Liver (tissue), 9 donors: ENCODE data around the gene GPR68. TPM values are rescaled to one million over a fixed set of nuclear protein-coding genes. Genes with fewer than 3 reads are reported as not detected.

ENCODE experiments used
- DNase-seq: peaks from one replicate; pipeline ENCODE4 v3.0.0-alpha.2; 2017; ENCODE audit warnings: low spot score
- H3K27ac ChIP-seq, 2 donors: one replicate each; pipeline ENCODE4 v1.7.0; 2013; ENCODE audit warnings: inconsistent platforms in 2 of 2, low read length in 2 of 2, control low read depth in 1 of 2, low read depth in 1 of 2, mild to moderate bottlenecking in 1 of 2
- H3K27me3 ChIP-seq, 4 donors: one replicate each; pipeline versions ENCODE4 v1.6.1 to v1.7.0; 2013; ENCODE audit warnings: low read length in 3 of 4, inconsistent platforms in 1 of 4, mild to moderate bottlenecking in 1 of 4, moderate library complexity in 1 of 4; ENCODE audit not compliant: control insufficient read depth in 4 of 4, insufficient read depth in 4 of 4
- H3K36me3 ChIP-seq, 4 donors: one replicate each; pipeline versions ENCODE4 v1.6.1 to v1.7.0; 2013; ENCODE audit warnings: low read length in 3 of 4, mild to moderate bottlenecking in 3 of 4, low read depth in 1 of 4, moderate library complexity in 1 of 4; ENCODE audit not compliant: control insufficient read depth in 4 of 4, insufficient read depth in 3 of 4
- H3K4me1 ChIP-seq, 4 donors: one replicate each; pipeline versions ENCODE4 v1.6.1 to v1.7.0; 2013; ENCODE audit warnings: low read length in 3 of 4, mild to moderate bottlenecking in 3 of 4, moderate library complexity in 1 of 4; ENCODE audit not compliant: control insufficient read depth in 4 of 4, insufficient read depth in 4 of 4
- H3K4me3 ChIP-seq, 3 donors: one replicate each; pipeline versions ENCODE4 v1.6.1 to v1.7.0; 2013; ENCODE audit warnings: low read length in 3 of 3, control low read depth in 1 of 3, low read depth in 1 of 3, mild to moderate bottlenecking in 1 of 3
- H3K9ac ChIP-seq, 2 donors: one replicate each; pipeline ENCODE4 v1.7.0; 2013; ENCODE audit warnings: low read length in 2 of 2, mild to moderate bottlenecking in 2 of 2, moderate library complexity in 2 of 2, control low read depth in 1 of 2, low read depth in 1 of 2
- H3K9me3 ChIP-seq, 4 donors: one replicate each; pipeline versions ENCODE4 v1.6.1 to v1.7.0; 2013; ENCODE audit warnings: low read length in 3 of 4; ENCODE audit not compliant: control insufficient read depth in 4 of 4
- ATF3 ChIP-seq: IDR thresholded peaks from 2 replicates; pipeline ENCODE4 v1.6.1; 2016; ENCODE audit warnings: antibody characterized with exemption
- CTCF ChIP-seq: fragments of 150-350 bp; IDR thresholded peaks from 2 replicates; pipeline ENCODE4 v1.5.1; 2017; ENCODE audit warnings: improper control_type of control experiment, low read depth, low read length; ENCODE audit not compliant: missing input control
- EGR1 ChIP-seq, 2 donors: IDR thresholded peaks; 2 replicates each; pipeline ENCODE4 v1.6.1; 2016 to 2018; ENCODE audit warnings: antibody characterized with exemption in 2 of 2, low read depth in 2 of 2
- FOXA1 ChIP-seq: IDR thresholded peaks from 2 replicates; pipeline ENCODE4 v1.6.1; 2016; ENCODE audit warnings: antibody characterized with exemption
- FOXA2 ChIP-seq: IDR thresholded peaks from 2 replicates; pipeline ENCODE4 v1.6.1; 2016; ENCODE audit warnings: antibody characterized with exemption
- GABPA ChIP-seq, 2 donors: IDR thresholded peaks in 1 of 2; conservative IDR thresholded peaks in 1 of 2; 2 replicates each; pipeline ENCODE4 v1.6.1; 2016; ENCODE audit warnings: antibody characterized with exemption in 2 of 2, mild to moderate bottlenecking in 1 of 2, moderate library complexity in 1 of 2
- HNF4A ChIP-seq, 2 donors: conservative IDR thresholded peaks; 2 replicates each; pipeline ENCODE4 v1.6.1; 2016; ENCODE audit warnings: antibody characterized with exemption in 2 of 2, mild to moderate bottlenecking in 2 of 2
- HNF4G ChIP-seq: IDR thresholded peaks from 2 replicates; pipeline ENCODE4 v1.6.1; 2016; ENCODE audit warnings: antibody characterized with exemption
- JUND ChIP-seq, 2 donors: IDR thresholded peaks; 2 replicates each; pipeline ENCODE4 v1.6.1; 2016; ENCODE audit warnings: antibody characterized with exemption in 2 of 2
- MAX ChIP-seq: IDR thresholded peaks from 2 replicates; pipeline ENCODE4 v1.6.1; 2016; ENCODE audit warnings: antibody characterized with exemption
- NR2F2 ChIP-seq: IDR thresholded peaks from 2 replicates; pipeline ENCODE4 v1.6.1; 2016; ENCODE audit warnings: antibody characterized with exemption
- RAD21 ChIP-seq, 2 donors: IDR thresholded peaks; 2 replicates each; pipeline ENCODE4 v1.6.1; 2016; ENCODE audit warnings: antibody characterized with exemption in 2 of 2, mild to moderate bottlenecking in 2 of 2
- REST ChIP-seq: IDR thresholded peaks from 2 replicates; pipeline ENCODE4 v1.6.1; 2016; ENCODE audit warnings: antibody characterized with exemption, mild to moderate bottlenecking
- RXRA ChIP-seq, 2 donors: IDR thresholded peaks; 2 replicates each; pipeline ENCODE4 v1.6.1; 2017 to 2018; ENCODE audit warnings: antibody characterized with exemption in 2 of 2, mild to moderate bottlenecking in 1 of 2
- SP1 ChIP-seq: IDR thresholded peaks from 2 replicates; pipeline ENCODE4 v1.6.1; 2018; ENCODE audit warnings: antibody characterized with exemption, mild to moderate bottlenecking
- TAF1 ChIP-seq: conservative IDR thresholded peaks from 2 replicates; pipeline ENCODE4 v1.6.1; 2016; ENCODE audit warnings: antibody characterized with exemption, mild to moderate bottlenecking
- YY1 ChIP-seq: IDR thresholded peaks from 2 replicates; pipeline ENCODE4 v1.6.1; 2016; ENCODE audit warnings: antibody characterized with exemption, mild to moderate bottlenecking
- WGBS: extraction: QIAGEN DNeasy Blood & Tissue Kit; methylation state at CpG from one replicate; pipeline ENCODE4 v1.1.7; 2013; 5-methylcytosine and 5-hydroxymethylcytosine counted together
- polyA plus RNA-seq, 2 donors: library from polyadenylated mRNA; stranded (reverse) in 1 of 2; unstranded in 1 of 2; fragments of 200-250 nt in 1 of 2; fragments of >200 nt in 1 of 2; fragmentation: Nextera tagmentation in 1 of 2; extraction: Ambion mirVana in 1 of 2; gene quantifications; one replicate each; pipeline versions ENCODE4 v1.2.1 to v1.2.3, GENCODE V29; 2013 to 2015
- total RNA-seq, 2 donors: library from RNA; depleted of rRNA; stranded (reverse); fragments of >200 nt; gene quantifications; one replicate each; pipeline ENCODE4 v1.2.3, GENCODE V29; 2014
- TF ChIP-seq, protein P1 (sequence below): IDR thresholded peaks from 2 replicates; pipeline ENCODE4 v1.6.1; 2016; ENCODE audit warnings: antibody characterized with exemption
- donor health status: healthy.
- donor health status: healthy.
- donor health status: healthy.
- donor health status: healthy.
- donor health status: healthy.

GPR68 gene
- total and polyA plus RNA-seq, 4 donors: 0.17 to 0.37 (median 0.33) TPM; not detected in 1

GRCh38 chr14:91272341-91273272 is 28.1 kb upstream of the GPR68 start:
- TF ChIP-seq RXRA (IDR thresholded peaks at IDR 0.05) (no peak), SP1 (no peak), FOXA1 (no peak), TAF1 (no peak), REST (no peak), CTCF (no peak), ATF3 (no peak), YY1 (no peak), JUND (IDR thresholded peaks at IDR 0.05) (no peak), HNF4A (conservative IDR thresholded peaks at IDR 0.05) (no peak), GABPA (IDR thresholded peaks at IDR 0.05 in 1 of 2, conservative IDR thresholded peaks at IDR 0.05 in 1 of 2) (no peak), MAX (no peak), FOXA2 (no peak), HNF4G (no peak), NR2F2 (no peak), EGR1 (IDR thresholded peaks at IDR 0.05; ENCODE audit: low read depth in 2 of 2) (no peak), RAD21 (IDR thresholded peaks at IDR 0.05) (no peak)
- TF ChIP-seq, protein P1, sequence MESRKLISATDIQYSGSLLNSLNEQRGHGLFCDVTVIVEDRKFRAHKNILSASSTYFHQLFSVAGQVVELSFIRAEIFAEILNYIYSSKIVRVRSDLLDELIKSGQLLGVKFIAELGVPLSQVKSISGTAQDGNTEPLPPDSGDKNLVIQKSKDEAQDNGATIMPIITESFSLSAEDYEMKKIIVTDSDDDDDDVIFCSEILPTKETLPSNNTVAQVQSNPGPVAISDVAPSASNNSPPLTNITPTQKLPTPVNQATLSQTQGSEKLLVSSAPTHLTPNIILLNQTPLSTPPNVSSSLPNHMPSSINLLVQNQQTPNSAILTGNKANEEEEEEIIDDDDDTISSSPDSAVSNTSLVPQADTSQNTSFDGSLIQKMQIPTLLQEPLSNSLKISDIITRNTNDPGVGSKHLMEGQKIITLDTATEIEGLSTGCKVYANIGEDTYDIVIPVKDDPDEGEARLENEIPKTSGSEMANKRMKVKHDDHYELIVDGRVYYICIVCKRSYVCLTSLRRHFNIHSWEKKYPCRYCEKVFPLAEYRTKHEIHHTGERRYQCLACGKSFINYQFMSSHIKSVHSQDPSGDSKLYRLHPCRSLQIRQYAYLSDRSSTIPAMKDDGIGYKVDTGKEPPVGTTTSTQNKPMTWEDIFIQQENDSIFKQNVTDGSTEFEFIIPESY: no peak
- Histone ChIP-seq H3K9me3 (no peaks in the 10 kb centered on the region), H3K9ac (no peak overlapping the region), H3K4me1 (peaks cover 0 to 3% (median 2%) of the 10 kb centered on the region in 4 donors), H3K27ac (no peak overlapping the region), H3K4me3 (no peak overlapping the region), H3K36me3 (peaks cover 0 to 11% (median 3%) of the 10 kb centered on the region in 4 donors), H3K27me3 (no peaks in the 10 kb centered on the region)
- DNase-seq: no peak
- 96% methylated on average over 43 of the region's 43 CpGs for WGBS
